Stimulated activated CD4-positive, alpha-beta T cell treated with anti-CD3 and anti-CD28 coated beads, TNF-alpha, amount 100 ng/mL, for 4 hours (primary cell): ENCODE measurements around the gene ARID5A.
"Not testable (repeated sequence)": the region's sequence is repeated elsewhere in the genome, so short reads cannot be mapped to it uniquely, and the experiment has no call there.

Source experiments
- DNase-seq, 3 experiments: peaks; one replicate each; pipeline ENCODE4 v3.0.0-alpha.2; 2020; ENCODE audit warnings: low read depth in 3 of 3

ARID5A gene

DNA sequence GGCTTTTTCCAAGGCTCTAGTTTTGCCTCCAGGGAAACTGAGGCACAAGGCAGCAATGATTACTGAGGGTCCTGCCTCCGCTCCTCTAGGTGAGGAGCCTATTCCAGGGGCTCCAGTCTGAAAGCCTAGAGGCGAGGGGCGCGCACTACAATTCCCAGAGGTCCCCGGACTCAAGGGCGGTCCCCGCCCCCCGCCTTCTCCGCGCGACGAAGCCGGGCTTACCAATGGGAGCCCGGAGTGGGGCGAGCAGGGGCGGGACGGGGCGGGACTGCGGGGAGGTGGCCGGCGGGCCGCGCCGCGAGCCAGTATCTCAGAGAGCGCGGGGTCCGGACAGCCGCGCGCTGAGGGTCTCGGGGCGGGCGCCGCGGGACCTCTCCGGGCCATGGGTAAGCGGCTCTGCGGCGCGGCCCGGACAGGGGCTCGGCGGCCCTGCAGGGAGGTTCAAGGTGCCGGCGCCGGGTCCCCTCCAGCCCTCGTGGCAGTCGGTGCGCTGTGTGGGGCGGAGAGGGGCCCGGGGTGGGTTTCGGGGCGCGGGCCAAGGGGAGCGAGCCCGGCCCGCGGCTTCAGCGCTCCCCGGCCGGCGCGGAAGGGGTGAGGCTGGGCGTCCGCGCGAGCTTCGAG lies at the start of gene ARID5A:
TSS of gene ARID5A (plus strand) at position 308 of the 621 bp plus-strand sequence. CDS start at position 383, 75 bp downstream.
- peak; percentile 88 to 90 (median 88) for DNase-seq

DNA sequence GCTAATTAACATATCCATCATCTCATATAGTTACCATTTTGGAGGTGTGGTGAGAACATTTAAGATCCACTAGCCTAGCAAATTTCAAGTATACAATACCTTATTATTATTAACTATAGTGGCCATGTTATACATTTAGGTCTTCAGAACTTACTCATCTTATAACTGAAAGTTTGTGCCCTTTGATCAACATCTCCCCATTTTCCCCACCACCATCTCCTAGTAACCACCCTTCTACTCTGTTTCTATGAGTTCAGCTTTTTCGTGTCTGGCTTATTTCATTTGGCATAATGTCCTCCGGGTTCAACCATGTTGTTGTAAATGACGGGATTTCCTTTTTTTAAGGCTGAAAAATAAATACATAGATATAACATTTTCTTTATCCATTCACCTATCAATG lies 47.3 kb upstream of the ARID5A start:
- no peak for DNase-seq

DNA sequence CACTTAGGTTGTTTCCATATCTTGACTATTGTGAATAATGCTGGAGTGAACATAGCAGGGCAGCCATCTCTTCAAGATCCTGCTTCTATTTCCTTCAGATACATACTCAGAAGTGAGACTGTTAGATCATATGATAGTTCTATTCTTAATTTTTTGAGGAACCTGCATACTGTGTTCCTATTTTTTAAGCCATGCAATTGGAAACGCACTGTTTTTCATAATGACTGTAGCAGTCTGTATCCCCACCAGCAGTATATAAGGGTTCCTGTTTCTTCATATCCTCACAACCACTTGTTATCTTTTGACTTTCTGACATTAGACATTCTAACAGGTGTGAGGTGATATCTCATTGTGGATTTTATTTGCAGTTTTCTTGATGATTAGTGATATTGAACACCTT lies 46.9 kb upstream of the ARID5A start:
- DNase-seq, result no peak

DNA sequence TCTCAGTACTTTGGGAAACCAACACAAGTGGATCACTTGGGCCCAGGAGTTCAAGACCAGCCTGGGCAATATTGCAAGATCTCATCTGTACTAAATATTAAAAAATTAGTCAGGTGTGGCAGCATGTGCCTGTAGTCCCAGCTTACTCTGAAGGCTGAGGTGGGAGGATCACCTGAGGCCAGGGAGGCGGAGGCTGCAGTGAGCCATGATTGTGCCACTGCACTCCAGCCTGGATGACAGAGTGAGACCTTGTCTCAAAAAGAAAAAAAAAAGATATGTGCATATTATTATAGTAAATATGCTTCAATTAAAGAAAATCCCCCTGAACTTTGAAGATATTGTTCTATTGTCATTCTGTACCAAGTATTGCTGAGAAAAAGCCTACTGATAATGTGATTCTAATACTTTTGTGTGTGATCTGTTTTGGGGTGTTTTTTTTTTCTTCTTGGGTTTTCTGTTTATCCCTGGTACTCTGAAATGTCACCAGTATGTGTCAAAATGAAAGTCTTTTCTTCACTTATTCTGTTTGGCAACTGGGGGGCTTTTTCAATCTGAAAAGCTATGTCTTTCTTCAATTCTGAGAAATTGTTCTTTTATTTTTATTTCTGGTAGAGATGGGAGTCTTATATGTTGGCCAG lies 44.6 kb upstream of the ARID5A start:
- DNase-seq, result no peak

DNA sequence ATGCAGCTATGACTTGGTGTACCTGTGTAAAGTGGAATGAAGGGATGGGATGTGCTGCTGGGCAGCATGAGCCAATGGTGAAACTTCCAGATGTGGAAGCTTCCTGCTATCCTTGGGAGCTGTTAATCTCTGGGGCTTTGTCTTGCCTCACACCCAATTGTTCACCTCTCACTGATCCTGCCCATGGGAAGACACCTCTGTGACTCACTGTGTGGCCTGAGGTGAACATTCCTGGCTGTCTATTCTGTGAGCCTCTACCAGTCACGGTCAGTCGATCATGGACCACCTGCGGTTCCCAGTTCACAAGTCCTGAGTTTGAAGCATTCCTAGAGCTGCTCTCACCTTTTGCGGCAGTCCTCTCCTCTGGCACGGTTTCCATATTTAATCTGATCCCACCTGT lies 43.5 kb upstream of the ARID5A start:
- DNase-seq, result no peak

DNA sequence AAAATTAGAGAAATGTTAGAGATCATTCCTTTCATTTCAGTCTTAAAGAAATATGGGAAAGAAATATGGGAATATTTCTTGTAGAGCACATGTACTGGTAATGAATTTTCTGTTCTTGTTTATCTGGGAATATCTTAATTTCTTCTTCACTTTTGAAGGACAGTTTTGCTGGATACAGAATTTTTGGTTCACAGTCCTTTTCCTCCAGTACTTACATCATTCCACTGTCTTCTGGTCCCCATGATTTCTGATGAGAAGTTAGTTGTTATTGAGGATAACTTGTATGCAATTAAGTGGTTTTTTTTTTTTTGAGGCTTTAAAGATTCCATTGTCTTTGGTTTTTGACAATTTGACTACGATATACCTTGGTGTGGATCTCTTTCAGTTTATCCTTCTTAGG lies 42.4 kb upstream of the ARID5A start:
- DNase-seq, result no peak

DNA sequence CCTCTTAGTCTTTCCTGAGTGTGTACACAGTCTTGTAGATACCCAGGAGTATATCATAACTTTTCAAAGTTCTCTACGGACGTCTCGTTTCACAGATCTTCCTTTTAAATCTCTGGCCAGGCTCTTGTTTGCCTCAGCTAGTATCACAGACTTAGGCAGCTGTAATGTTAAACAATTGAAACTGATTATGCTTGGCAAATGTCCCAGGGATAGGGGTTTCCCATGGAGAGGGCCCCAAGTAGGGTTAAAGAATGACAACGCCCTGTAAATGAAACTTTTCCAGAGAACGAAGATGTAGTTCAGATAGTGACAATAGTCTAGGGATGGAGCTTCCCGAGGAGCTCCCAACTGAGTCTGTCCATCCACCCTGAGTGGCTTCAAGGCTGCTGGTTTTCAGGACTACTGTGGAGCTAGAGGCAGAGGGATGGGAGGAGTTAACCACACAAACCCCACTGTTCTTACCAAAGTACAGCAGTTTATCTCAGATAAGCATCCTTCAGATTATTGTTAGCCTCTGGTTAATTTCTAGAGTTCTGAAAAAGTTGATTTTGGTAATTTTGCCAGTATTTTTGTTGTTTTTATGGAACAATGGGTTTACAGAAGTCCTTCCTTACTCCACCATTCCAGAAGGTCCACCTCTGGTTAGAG lies 40.4 kb upstream of the ARID5A start:
- DNase-seq, result no peak

GRCh38 chr2:96498021-96498431 lies 38.5 kb upstream of the ARID5A start:
- DNase-seq, result no peak

GRCh38 chr2:96498611-96499010 lies 37.9 kb upstream of the ARID5A start:
- not testable (repeated sequence) for DNase-seq

DNA sequence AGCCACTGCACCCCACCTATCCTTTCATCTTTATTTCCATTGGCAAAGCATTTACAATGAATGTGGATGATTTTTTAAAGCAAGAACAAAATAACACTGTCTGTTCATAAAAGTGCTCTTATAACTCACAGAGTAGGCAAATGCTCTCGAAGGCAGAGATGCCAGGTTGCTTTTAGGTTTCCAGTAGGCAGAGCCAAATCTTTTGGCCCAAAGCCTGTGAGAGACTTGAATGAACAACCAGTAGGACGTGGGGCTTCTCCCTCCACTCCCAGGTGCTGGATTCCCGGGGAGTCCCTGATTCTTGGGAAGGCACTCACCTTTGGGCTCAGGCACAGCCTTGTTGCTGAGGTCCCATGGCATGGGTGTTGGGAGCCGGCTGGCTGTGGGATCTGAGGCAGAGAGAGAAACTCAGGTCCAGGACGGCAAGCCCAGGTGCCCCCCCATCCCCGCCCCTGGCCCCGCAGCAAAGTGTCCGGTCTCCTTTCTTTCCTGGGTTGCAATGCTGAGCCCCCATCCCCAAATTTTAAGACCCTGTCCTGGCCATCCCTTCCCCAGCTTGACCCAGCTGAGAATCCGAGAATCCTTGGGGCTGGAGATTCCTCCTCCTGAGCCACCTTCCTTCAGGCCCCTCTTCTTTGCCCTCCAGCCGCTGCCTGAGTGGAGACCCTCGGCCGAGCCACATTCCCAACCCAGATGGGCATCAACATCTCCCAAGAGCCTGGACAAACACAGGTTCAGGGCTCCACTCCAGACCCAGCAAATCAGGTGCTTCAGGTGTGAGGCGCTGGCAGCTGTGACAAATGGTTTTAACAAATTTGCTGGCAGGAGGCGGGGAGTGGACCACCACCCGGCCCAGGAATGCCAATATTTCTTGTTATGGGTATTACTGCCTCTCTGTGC lies 37.2 kb upstream of the ARID5A start:
- no peak for DNase-seq

DNA sequence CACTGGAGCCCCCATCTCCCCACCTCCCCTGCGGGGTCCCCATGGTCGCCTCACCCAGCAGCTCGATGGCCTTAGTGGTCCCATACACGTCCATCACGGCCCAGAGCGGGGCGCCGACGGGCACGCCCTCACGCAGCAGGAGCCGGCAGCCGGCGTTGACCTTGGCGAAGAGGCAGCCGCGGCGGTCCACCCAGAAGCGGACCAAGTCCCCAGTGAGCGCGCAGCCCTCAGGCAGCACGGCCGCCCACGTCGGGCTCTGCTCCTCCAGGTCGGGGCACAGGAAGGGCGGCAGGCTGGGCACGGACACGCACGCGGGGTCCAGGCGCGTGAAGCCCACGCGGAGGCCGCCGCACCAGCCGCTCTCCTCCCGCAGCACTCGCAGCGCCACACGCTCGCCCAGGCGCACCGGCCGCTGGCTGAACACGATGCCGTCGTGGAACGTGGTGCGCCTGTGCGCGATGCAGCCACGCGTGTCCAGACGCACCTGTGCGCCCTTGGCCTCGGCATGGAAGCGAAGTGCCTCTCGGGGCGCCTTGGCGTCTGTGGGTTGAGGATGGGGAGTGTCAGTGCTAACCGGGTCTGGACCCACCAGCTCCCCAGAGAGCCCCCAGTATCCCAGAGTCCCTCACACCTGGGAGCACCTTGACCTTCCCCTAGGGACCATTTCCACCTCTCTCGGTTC lies 36.0 kb upstream of the ARID5A start:
- no peak for DNase-seq

GRCh38 chr2:96501471-96501874 lies 35.1 kb upstream of the ARID5A start:
- DNase-seq, result no peak

DNA sequence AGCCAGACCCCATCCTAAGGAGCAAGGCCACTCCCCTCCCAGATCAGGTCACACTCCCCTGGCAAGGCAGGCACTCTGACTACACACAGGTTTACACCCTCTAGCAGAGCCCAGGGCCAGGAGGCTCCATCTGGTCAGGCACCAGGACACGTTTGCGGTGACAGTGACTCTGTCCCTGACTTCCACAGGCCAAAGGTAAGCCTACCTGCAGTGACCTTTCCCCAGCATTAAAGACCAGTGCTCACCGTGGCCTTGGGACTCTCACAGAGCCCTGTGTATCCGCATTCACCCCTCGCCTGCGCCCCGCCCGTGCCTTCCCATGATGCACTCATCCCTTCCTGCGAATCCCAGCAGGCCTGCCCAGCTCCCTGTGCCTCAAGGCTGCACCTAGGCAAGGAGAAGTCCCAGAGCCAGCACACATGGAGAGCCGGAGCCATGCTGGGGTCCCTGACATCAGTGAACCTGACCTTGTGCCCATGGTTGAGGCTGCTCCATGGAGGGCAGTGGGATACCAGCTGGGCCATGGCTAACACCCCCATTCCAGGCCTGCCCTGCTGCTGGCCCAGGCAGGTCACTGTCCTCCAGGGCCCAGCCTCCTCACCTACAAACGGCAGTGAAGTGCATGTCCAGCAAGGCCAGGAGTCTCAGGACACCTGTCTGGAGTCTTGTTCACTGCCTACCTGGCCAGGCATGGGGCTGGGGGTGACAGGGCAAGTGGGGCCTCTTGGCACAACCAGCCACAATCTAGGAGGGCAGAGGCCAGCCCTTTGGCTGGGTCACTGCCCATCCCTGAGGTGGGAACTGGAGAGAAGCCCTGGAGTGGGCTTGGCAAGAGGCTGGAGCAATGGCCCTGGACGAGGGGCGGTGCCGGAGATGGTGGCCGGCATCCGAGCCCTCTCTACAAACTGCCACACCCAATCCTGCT lies 34.4 kb upstream of the ARID5A start:
- DNase-seq, result no peak

DNA sequence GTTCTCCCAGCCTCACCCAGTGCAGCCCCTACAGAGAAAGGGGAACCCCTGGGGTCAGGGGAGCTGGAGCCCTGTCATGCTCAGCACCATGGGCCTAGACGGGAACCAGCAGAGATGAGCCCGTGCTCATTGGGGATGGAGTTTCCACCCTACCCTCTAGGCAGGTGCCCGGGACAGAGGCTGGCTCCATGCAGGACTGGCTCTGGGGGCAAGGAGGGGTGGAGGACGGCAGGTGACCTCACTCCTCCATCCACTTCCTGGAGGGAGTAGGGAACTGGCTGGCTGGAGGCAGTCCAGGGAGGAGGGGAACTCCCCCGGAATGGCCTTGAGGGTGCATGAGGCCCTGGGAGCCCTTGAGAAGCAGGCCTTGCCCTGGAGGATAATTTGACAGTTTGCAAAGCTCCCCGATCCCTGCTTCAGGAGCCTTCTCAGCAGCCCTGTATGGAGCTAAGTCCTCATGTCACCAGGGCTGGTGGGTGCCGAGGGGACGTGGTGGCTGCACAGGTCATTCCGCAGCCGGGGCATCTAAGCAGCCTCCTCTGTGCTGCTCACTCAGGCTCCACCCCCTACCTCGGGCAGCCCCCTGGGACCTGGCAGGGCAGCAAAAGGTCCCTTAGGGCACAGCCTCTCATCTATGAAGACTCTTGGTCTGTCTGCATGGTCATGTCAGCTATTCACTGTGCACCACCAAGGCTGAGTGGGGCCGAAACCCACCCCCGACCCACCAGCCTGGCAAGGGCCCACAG lies 33.5 kb upstream of the ARID5A start:
- no peak for DNase-seq

DNA sequence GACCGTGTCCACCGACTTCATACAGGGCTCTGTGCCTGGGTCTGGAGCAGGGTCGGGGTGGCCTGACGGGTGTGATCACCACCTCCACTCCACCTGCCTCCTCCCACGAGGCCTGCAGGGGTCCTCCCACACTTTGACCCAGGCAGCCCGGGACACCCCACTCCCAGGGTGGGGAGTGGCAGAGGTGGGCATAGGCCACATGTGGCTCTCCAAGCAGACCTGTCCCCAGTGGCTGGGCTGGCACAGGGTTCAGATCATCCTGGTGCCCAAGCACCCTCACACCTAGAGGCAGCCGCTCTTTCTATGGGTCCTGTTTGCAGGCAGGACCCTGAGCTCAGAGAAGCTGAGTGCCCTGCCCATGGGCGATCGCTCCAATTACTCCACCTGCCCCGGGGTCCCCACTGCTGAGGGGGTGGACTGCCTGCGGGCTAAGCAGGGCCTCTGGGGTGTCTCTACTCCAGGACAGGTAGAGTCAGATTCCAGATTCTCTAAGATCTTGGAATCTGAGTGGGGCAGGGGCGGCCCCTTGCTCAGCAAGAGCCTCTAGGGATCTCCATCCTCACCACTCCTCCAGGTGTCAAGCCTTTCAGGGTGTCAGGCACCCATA lies 32.8 kb upstream of the ARID5A start:
- DNase-seq, result no peak

DNA sequence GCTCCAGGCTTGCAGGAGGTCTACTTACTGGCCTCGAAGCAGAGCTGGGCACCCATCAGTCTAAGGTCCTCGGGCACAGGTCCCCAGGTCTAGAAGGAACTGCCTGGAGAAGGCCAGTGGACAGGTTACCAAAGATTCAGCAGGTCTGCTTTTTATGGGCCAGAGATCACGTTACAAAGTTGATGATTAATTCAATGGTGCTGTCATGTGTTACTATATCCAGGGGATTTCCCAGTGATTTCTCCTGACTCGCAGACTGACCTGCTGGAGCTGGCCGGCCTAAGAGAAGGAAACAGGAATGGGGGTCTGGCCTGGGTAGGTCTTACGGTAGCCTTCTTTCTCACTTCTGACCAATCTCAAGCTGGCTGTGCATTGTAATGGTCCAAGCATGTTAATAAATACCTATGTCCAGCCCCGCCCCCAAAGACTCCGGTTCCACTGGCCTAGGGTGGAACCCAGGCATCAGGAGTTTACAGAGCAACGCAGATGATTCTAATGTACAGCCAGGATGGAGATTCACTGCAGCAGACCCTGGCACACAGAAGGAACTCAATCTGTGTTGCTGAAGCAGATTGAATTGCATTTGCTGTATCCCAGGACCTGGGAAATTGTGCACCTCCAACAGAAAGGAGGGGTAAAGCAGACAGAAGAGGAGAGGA lies 31.2 kb upstream of the ARID5A start, which contains the start of gene NEURL3:
TSS of gene NEURL3 (minus strand) at position 127 of the 659 bp plus-strand sequence. CDS start at position 56, 71 bp downstream.
- DNase-seq, result no peak

DNA sequence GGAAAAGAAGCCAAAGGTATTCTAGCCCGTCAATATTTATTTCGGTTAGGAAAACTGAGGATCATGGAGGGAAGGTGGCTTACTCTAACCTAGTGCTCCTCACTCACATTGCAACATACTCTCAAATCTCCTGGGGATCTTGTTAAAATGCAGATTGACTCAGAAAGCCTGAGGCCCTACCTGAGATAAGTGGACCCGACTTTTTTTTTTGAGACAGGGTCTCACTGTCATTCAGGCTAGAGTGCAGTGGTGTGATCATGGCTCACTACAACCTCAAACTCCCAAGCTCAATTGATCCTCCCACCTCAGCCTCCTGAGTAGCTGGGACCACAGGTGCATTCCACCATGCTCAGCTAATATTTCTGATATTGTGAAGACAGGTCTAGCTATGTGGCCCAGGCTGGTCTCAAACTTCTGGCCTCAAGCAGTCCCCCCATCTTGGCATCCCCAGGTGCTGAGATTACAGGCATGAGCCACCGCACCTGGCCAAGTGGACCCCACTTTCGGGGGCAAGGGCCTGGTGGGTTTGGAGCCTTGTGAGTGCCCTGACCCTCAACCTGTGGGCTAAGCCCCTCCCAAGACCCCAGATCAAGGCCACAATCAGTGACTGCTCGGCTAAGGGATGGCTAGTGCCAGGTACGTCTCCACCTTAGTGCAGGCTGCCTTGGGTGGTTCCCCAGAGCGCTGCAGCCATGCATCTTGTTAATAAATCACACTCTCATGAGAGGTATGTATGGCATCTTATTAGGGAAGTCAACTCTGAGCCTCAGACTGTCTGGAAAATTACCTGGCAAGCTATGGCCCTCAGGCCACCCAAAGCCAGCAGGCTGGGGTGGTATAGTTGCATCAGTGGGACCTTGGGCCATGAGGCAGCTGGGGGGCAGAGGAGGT lies 30.3 kb upstream of the ARID5A start:
- no peak for DNase-seq

DNA sequence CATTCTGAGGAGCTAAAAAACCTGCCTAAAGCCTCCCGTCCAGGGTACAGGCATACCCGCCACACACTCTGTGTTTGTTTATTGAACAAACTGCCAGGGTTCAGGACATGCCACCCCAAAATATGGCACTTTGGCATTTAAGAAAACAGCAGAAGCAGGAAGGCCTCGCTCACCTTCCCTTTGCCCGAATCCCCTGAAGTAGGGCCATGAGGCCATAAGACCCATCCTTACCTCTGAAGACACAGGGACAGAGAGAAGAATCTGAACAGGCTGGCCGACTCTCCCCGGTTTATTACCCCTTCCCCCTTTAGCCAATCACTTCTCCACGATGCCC lies 29.7 kb upstream of the ARID5A start:
- no peak for DNase-seq
